Measurements from ENCODE around the gene RASGRF2. TPM values are rescaled to one million over a fixed set of nuclear protein-coding genes. Genes with fewer than 3 reads are reported as not detected.
"Not testable (repeated sequence)": the region's sequence is repeated elsewhere in the genome, so short reads cannot be mapped to it uniquely, and the experiment has no call there.

The RASGRF2 gene
- total RNA-seq, 1 experiment from 2014 or later = 0.18 TPM

- Histone ChIP-seq H3K27me3 (ENCODE audit: low read length) (0 out of 2 replicates have a peak, but pooled peaks cover 4% of the 10 kb centered on the region), H3K9me3 (ENCODE audit: low read length) (no peaks in the 10 kb centered on the region), H3K27ac (ENCODE audit: low read length) (no peak overlapping the region), H3K9ac (ENCODE audit: low read length) (no peak overlapping the region), H3K79me2 (ENCODE audit: low read length) (no peaks in the 10 kb centered on the region), H2AFZ (ENCODE audit: low read length) (no peak overlapping the region), H3K4me1 (ENCODE audit: insufficient read depth, low read length) (no peaks in the 10 kb centered on the region), H3K9me2 (replicated peaks; ENCODE audit: low read length) (no peaks in the 10 kb centered on the region), H3K4me2 (ENCODE audit: low read length) (no peak overlapping the region), H3K36me3 (ENCODE audit: low read depth, low read length) (no peaks in the 10 kb centered on the region), H4K20me1 (ENCODE audit: low read length) (no peaks in the 10 kb centered on the region), H3F3A (ENCODE audit: low read length, unreplicated experiment) (no peaks in the 10 kb centered on the region), H3K4me3 (ENCODE audit: low read length) (no peak overlapping the region)
- ATAC-seq (no peak), DNase-seq (no peak)
- no TSS peak for BruUV-seq (replicated peaks)
- intact Hi-C loops (cut with micrococcal nuclease) = no loop called here
- ChIA-PET POLR2A (ENCODE audit: unreplicated experiment) (no interaction called here), CTCF (no interaction called here)
- TF ChIP-seq EZH2phosphoT487 (IDR thresholded peaks at IDR 0.05; ENCODE audit: borderline replicate concordance, low read length) = no peak
- TF ChIP-seq, protein P1, sequence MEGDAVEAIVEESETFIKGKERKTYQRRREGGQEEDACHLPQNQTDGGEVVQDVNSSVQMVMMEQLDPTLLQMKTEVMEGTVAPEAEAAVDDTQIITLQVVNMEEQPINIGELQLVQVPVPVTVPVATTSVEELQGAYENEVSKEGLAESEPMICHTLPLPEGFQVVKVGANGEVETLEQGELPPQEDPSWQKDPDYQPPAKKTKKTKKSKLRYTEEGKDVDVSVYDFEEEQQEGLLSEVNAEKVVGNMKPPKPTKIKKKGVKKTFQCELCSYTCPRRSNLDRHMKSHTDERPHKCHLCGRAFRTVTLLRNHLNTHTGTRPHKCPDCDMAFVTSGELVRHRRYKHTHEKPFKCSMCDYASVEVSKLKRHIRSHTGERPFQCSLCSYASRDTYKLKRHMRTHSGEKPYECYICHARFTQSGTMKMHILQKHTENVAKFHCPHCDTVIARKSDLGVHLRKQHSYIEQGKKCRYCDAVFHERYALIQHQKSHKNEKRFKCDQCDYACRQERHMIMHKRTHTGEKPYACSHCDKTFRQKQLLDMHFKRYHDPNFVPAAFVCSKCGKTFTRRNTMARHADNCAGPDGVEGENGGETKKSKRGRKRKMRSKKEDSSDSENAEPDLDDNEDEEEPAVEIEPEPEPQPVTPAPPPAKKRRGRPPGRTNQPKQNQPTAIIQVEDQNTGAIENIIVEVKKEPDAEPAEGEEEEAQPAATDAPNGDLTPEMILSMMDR (conservative IDR thresholded peaks at IDR 0.05; ENCODE audit: low read depth, low read length) = no peak
- TF ChIP-seq EZH2 (IDR thresholded peaks at IDR 0.05; ENCODE audit: low read length, unreplicated experiment) = no peak
These were observed 85.2 kb downstream of the RASGRF2 start for GRCh38 chr5:81045389-81045807.

DNA sequence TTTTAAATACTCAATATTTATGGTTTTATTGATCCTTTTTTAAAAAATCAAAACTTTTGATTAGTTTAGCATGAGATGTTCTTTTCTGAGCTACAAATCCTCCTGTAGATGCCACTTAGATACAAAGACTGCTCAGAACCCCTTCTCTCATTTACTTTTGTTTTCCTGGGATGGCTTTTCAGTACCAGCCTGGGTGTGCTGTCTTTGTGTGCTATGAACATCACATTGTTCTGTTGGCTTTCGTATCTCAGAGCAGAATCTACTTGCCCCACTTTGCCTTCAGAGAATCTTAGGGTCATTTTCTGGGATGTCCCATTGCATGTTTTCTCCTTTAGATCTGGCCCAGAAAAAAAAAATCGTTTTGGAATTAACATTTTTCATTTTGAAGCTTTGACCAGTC lies 85.9 kb downstream of the RASGRF2 start:
- no peak overlapping the region for H3K4me2 ChIP-seq (ENCODE audit: low read length)
- H3F3A ChIP-seq (ENCODE audit: low read length, unreplicated experiment) = no peaks in the 10 kb centered on the region
- DNase-seq (no peak), ATAC-seq (no peak)
- H3K4me1 ChIP-seq (ENCODE audit: insufficient read depth, low read length) = no peaks in the 10 kb centered on the region
- no peaks in the 10 kb centered on the region for H4K20me1 ChIP-seq (ENCODE audit: low read length)
- no peaks in the 10 kb centered on the region for H3K9me3 ChIP-seq (ENCODE audit: low read length)
- H3K4me3 ChIP-seq (ENCODE audit: low read length) = no peak overlapping the region
- no peaks in the 10 kb centered on the region for H3K79me2 ChIP-seq (ENCODE audit: low read length)
- TF ChIP-seq EZH2 (IDR thresholded peaks at IDR 0.05; ENCODE audit: low read length, unreplicated experiment) (no peak), EZH2phosphoT487 (IDR thresholded peaks at IDR 0.05; ENCODE audit: borderline replicate concordance, low read length) (no peak)
- TF ChIP-seq, protein P1 (conservative IDR thresholded peaks at IDR 0.05; ENCODE audit: low read depth, low read length) = no peak
- intact Hi-C loops (cut with micrococcal nuclease) = no loop called here
- no TSS peak for BruUV-seq (replicated peaks)
- H3K36me3 ChIP-seq (ENCODE audit: low read depth, low read length) = no peaks in the 10 kb centered on the region
- no peaks in the 10 kb centered on the region for H3K9me2 ChIP-seq (replicated peaks; ENCODE audit: low read length)
- no peak overlapping the region for H2AFZ ChIP-seq (ENCODE audit: low read length)
- 0 out of 2 replicates have a peak, but pooled peaks cover 4% of the 10 kb centered on the region for H3K27me3 ChIP-seq (ENCODE audit: low read length)
- no peak overlapping the region for H3K27ac ChIP-seq (ENCODE audit: low read length)
- no peak overlapping the region for H3K9ac ChIP-seq (ENCODE audit: low read length)
- POLR2A ChIA-PET (ENCODE audit: unreplicated experiment) = no interaction called here
- CTCF ChIA-PET = no interaction called here

DNA sequence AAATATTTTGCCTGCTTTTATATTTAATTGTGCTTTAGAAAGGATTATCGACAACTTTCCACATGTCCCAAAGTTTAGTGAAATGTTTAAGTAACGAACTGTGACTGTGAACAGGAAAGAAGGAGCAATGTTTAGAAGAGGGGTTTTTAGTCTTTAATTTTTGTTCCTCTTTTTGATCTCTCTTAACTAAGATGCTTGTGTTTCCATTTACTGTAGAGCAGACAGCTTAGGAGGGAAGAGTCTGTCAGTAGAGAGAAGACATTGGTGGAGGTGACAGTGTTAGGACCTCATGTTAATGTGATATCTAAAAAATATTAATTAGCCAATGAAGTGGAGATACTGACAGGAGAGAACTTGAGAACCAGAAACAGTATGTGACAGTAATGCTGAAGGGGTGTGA lies 92.2 kb downstream of the RASGRF2 start:
- CTCF ChIA-PET = no interaction called here

GRCh38 chr5:81053282-81053681 lies 93.1 kb downstream of the RASGRF2 start:
- CTCF ChIA-PET; BruUV-seq (replicated peaks); intact Hi-C loops (cut with micrococcal nuclease): not testable (repeated sequence)

More for the DNA sequence above, 92.2 kb downstream of the RASGRF2 start:
- H3K79me2 ChIP-seq (ENCODE audit: low read length) = no peaks in the 10 kb centered on the region
- no peaks in the 10 kb centered on the region for H3K36me3 ChIP-seq (ENCODE audit: low read depth, low read length)
- H3K9ac ChIP-seq (ENCODE audit: low read length) = no peak overlapping the region
- H3K9me2 ChIP-seq (replicated peaks; ENCODE audit: low read length) = no peaks in the 10 kb centered on the region
- no peak overlapping the region for H3K4me2 ChIP-seq (ENCODE audit: low read length)
- H3K9me3 ChIP-seq (ENCODE audit: low read length) = no peaks in the 10 kb centered on the region
- intact Hi-C loops (cut with micrococcal nuclease) = no loop called here
- no peak overlapping the region for H3K4me3 ChIP-seq (ENCODE audit: low read length)
- no peak overlapping the region for H3K27ac ChIP-seq (ENCODE audit: low read length)
- H3K4me1 ChIP-seq (ENCODE audit: insufficient read depth, low read length) = no peaks in the 10 kb centered on the region
- ATAC-seq (no peak), DNase-seq (no peak)
- TF ChIP-seq EZH2phosphoT487 (IDR thresholded peaks at IDR 0.05; ENCODE audit: borderline replicate concordance, low read length) (no peak), EZH2 (IDR thresholded peaks at IDR 0.05; ENCODE audit: low read length, unreplicated experiment) (no peak)
- TF ChIP-seq, protein P1 (conservative IDR thresholded peaks at IDR 0.05; ENCODE audit: low read depth, low read length) = no peak
- POLR2A ChIA-PET (ENCODE audit: unreplicated experiment) = no interaction called here
- H3K27me3 ChIP-seq (ENCODE audit: low read length) = 0 out of 2 replicates have a peak, but pooled peaks cover 4% of the 10 kb centered on the region
- H2AFZ ChIP-seq (ENCODE audit: low read length) = no peak overlapping the region
- no TSS peak for BruUV-seq (replicated peaks)
- H3F3A ChIP-seq (ENCODE audit: low read length, unreplicated experiment) = no peaks in the 10 kb centered on the region
- H4K20me1 ChIP-seq (ENCODE audit: low read length) = no peaks in the 10 kb centered on the region

More at GRCh38 chr5:81053282-81053681, 93.1 kb downstream of the RASGRF2 start:
- H4K20me1 ChIP-seq (ENCODE audit: low read length); POLR2A ChIA-PET (ENCODE audit: unreplicated experiment); H3K4me3 ChIP-seq (ENCODE audit: low read length); H3K9ac ChIP-seq (ENCODE audit: low read length); H3K27me3 ChIP-seq (ENCODE audit: low read length); DNase-seq; H3K4me2 ChIP-seq (ENCODE audit: low read length); H3K36me3 ChIP-seq (ENCODE audit: low read depth, low read length); H3F3A ChIP-seq (ENCODE audit: low read length, unreplicated experiment); H3K4me1 ChIP-seq (ENCODE audit: insufficient read depth, low read length); H2AFZ ChIP-seq (ENCODE audit: low read length); H3K9me3 ChIP-seq (ENCODE audit: low read length); H3K27ac ChIP-seq (ENCODE audit: low read length); ATAC-seq; H3K9me2 ChIP-seq (replicated peaks; ENCODE audit: low read length); H3K79me2 ChIP-seq (ENCODE audit: low read length): not testable (repeated sequence)

Measured in PC-3 (cell line).